OCI-LY1 (cell line): ENCODE data around the gene C1QTNF6.

Experiments
- H2AFZ ChIP-seq: fragments of 200-600 bp; sonication (generic), shearing (Covaris generic); 2 replicates; pipeline ENCODE4 v1.6.0; 2014; ENCODE audit warnings: antibody characterized with exemption, mild to moderate bottlenecking, low read length
- H3F3A ChIP-seq: fragments of 200-600 bp; sonication (generic), shearing (Covaris generic); 2 replicates; pipeline ENCODE4 v1.6.0; 2014; ENCODE audit warnings: mild to moderate bottlenecking, antibody characterized with exemption, low read length, moderate library complexity; ENCODE audit not compliant: insufficient read depth
- H3K27ac ChIP-seq: fragments of 200-600 bp; sonication (generic); 2 replicates; pipeline ENCODE4 v1.5.1; 2014; ENCODE audit warnings: low read length, mixed run types, mild to moderate bottlenecking, low read depth; ENCODE audit not compliant: poor library complexity, severe bottlenecking
- H3K27me3 ChIP-seq: fragments of 200-600 bp; sonication (generic); 2 replicates; pipeline ENCODE4 v1.6.0; 2014; ENCODE audit warnings: antibody characterized with exemption, mild to moderate bottlenecking, low read length, moderate library complexity; ENCODE audit not compliant: insufficient read depth
- H3K36me3 ChIP-seq: fragments of 200-600 bp; sonication (generic); 2 replicates; pipeline ENCODE4 v1.6.1; 2014; ENCODE audit warnings: mild to moderate bottlenecking, antibody characterized with exemption, low read length, moderate library complexity, mixed read lengths; ENCODE audit not compliant: insufficient read depth
- H3K4me1 ChIP-seq: fragments of 200-600 bp; sonication (generic); 2 replicates; pipeline ENCODE4 v1.5.1; 2014; ENCODE audit warnings: mild to moderate bottlenecking, low read length, moderate library complexity; ENCODE audit not compliant: insufficient read depth, severe bottlenecking
- H3K4me2 ChIP-seq: fragments of 200-600 bp; sonication (generic), shearing (Covaris generic); 2 replicates; pipeline ENCODE4 v1.6.1; 2014; ENCODE audit warnings: low read length
- H3K4me3 ChIP-seq: fragments of 200-600 bp; sonication (generic); 2 replicates; pipeline ENCODE4 v1.5.1; 2014; ENCODE audit warnings: low read length, low read depth, mild to moderate bottlenecking, mixed read lengths; ENCODE audit not compliant: poor library complexity, severe bottlenecking
- H3K79me2 ChIP-seq: fragments of 200-600 bp; shearing (Covaris generic); 2 replicates; pipeline ENCODE4 v1.6.1; 2016; ENCODE audit warnings: mixed run types, low read length, mixed read lengths; ENCODE audit not compliant: insufficient read depth
- H3K9ac ChIP-seq: fragments of 200-600 bp; sonication (generic), shearing (Covaris generic); 2 replicates; pipeline ENCODE4 v1.6.1; 2014; ENCODE audit warnings: mild to moderate bottlenecking, low read length, mixed read lengths
- H3K9me2 ChIP-seq: fragments of 200-600 bp; sonication (generic), shearing (Covaris generic); 2 replicates; pipeline ENCODE4 v1.6.1; 2014; ENCODE audit warnings: low read depth, mild to moderate bottlenecking, low read length, mixed read lengths
- H3K9me3 ChIP-seq: fragments of 200-600 bp; shearing (Covaris generic); 2 replicates; pipeline ENCODE4 v1.6.1; 2014; ENCODE audit warnings: low read length, mixed read lengths
- H4K20me1 ChIP-seq: fragments of 200-600 bp; sonication (generic), shearing (Covaris generic); 2 replicates; pipeline ENCODE4 v1.6.0; 2016; ENCODE audit warnings: mild to moderate bottlenecking, low read length; ENCODE audit not compliant: insufficient read depth
- EZH2 ChIP-seq: fragments of 200-600 bp; sonication (generic), shearing (Covaris generic); IDR thresholded peaks from 2 replicates; pipeline ENCODE4 v1.8.0; 2017; ENCODE audit warnings: borderline replicate concordance, mixed run types, mild to moderate bottlenecking, antibody characterized with exemption, low read length, moderate library complexity, mixed read lengths
- TF ChIP-seq, protein P1 (sequence below): fragments of 200-600 bp; sonication (generic), shearing (Covaris generic); IDR thresholded peaks from 2 replicates; pipeline ENCODE4 v1.5.1; 2017; ENCODE audit warnings: mild to moderate bottlenecking, antibody characterized with exemption, low read length, moderate library complexity, mixed read lengths

Gene C1QTNF6

DNA sequence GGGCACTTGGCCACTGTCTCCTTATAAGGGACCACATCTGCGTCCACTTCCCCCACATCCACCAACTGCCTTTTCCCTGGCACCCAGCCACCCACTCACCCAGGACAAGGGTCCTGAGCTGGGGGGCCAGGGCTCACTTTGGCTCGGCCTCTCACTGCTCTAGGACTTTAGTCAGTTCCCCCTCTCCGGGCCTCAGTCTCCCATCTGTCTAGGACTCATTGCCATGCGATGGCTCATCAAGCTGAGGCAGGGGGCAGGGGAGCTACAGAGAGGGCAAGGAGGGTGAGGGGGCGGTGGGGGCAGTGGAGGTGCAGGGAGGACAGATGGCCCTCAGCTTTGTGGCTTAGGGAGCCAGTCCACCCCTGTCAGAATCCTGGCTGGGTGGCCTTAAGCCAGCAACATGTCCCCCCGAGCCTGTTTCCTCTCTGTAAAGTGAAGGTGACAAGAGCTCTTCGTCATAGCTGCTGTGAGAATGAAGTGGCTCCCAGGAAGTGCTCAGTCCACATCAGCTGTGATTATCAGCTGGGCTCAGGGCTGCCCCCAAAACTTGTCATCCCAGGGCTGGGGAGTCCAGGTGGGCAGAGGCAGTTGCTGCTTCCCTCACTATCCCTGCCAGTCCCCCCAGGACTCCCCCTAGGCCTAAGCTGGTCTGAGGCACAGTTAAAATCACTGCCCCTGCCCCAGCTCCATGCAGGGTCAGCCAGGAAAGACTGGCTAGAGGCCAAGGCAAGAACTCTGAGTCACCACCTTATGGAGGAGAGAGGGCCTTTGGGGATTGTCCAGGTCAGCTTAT, 41.2 kb upstream of the C1QTNF6 start:
- Histone ChIP-seq H3K4me1 (peaks cover 48% of the 10 kb centered on the region), H2AFZ (no peak overlapping the region), H3K36me3 (peaks cover 82% of the 10 kb centered on the region), H3F3A (0 out of 2 replicates have a peak, but pooled peaks cover 2% of the 10 kb centered on the region), H3K27ac (peak overlapping the region; percentile 88), H3K27me3 (no peaks in the 10 kb centered on the region), H3K4me3 (peak overlapping the region; percentile 35), H3K9me3 (no peaks in the 10 kb centered on the region), H4K20me1 (no peaks in the 10 kb centered on the region), H3K9ac (peak overlapping the region; percentile 83), H3K4me2 (peak overlapping the region; percentile 61), H3K9me2 (no peaks in the 10 kb centered on the region), H3K79me2 (no peaks in the 10 kb centered on the region)
- TF ChIP-seq, protein P1, sequence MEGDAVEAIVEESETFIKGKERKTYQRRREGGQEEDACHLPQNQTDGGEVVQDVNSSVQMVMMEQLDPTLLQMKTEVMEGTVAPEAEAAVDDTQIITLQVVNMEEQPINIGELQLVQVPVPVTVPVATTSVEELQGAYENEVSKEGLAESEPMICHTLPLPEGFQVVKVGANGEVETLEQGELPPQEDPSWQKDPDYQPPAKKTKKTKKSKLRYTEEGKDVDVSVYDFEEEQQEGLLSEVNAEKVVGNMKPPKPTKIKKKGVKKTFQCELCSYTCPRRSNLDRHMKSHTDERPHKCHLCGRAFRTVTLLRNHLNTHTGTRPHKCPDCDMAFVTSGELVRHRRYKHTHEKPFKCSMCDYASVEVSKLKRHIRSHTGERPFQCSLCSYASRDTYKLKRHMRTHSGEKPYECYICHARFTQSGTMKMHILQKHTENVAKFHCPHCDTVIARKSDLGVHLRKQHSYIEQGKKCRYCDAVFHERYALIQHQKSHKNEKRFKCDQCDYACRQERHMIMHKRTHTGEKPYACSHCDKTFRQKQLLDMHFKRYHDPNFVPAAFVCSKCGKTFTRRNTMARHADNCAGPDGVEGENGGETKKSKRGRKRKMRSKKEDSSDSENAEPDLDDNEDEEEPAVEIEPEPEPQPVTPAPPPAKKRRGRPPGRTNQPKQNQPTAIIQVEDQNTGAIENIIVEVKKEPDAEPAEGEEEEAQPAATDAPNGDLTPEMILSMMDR = no peak
- no peak for TF ChIP-seq EZH2

DNA sequence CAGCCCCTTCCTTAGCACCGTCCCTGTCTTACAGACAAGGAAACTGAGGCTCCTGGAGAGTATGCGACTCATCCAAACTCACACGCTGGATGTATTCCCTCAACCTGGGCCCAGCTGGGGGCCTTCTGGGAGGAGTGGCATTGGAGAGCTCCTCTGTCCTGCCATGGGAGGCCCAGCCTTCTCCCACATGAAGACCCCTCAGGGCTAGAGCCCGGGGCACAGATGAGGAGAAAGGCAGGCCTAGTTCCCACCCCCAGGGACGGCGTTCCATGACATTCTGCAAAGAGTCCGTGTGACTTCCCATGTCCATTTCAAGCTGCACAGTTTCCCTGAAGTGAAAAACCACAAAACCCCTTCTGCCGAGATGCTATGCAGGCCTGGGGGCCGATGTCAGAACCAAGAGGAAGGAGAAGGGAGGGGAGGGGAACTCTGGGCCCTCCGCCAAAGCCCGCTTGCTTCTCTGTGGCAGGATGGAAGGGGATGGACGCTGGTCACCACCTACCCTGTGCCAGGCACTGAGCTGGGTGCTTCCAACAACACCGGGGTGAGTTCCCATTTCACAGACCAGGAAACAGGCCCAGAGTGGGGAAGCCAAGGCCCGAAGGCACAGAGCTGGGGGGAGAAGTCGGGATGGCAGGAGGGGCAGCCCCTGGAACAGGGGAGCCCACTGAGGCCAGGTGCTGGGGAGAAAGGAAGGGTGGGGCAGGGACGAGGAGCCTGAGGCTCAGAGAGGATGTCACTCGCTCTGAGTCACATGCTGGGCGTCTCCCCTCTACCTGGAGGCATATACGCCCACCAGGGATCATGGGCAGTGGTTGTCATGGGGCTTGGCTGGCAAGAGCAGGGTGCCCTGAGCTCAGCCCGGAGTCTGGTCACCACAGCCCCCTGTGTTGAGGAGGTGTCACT, 40.3 kb upstream of the C1QTNF6 start:
- no peaks in the 10 kb centered on the region for H3K9me3 ChIP-seq
- no peaks in the 10 kb centered on the region for H3K9me2 ChIP-seq
- H3K4me1 ChIP-seq = peaks cover 45% of the 10 kb centered on the region
- H3K27ac ChIP-seq = peak overlapping the region; percentile 88
- H3K79me2 ChIP-seq = no peaks in the 10 kb centered on the region
- H2AFZ ChIP-seq = no peak overlapping the region
- H3K4me2 ChIP-seq = peak overlapping the region; percentile 61; the same call in 1 of the 2 replicates
- H3K9ac ChIP-seq = peak overlapping the region; percentile 83; the same call in 1 of the 2 replicates
- H4K20me1 ChIP-seq = no peaks in the 10 kb centered on the region
- H3K4me3 ChIP-seq = no peak overlapping the region
- 0 out of 2 replicates have a peak, but pooled peaks cover 4% of the 10 kb centered on the region for H3F3A ChIP-seq
- TF ChIP-seq, protein P1 = no peak
- TF ChIP-seq EZH2 = no peak
- H3K36me3 ChIP-seq = peaks cover 82% of the 10 kb centered on the region
- no peaks in the 10 kb centered on the region for H3K27me3 ChIP-seq

DNA sequence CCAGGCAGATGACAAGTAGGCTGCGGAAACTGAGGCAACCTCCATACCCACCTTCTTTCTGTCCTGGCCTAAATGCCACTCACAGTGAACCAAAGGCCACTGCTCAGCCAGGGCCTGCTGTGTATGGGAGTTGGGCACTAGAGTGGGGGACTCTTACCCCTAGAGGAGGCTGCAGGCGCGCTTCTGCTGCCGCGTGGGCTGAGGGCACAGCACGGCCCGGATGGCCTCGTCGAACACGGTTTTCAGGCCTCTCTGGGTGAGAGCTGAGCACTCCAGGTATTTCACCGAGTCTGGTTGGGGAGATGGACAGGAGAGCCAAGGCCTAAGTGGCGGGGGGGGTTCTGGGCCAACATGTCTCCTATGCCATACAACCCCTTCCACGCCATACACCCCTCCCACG, 38.5 kb upstream of the C1QTNF6 start:
- H3K36me3 ChIP-seq = peaks cover 75% of the 10 kb centered on the region
- H3K9me3 ChIP-seq = peaks cover under 1% of the 10 kb centered on the region; the same call in 1 of the 2 replicates
- H3K79me2 ChIP-seq = no peaks in the 10 kb centered on the region
- H3K9ac ChIP-seq = no peak overlapping the region
- H3K4me2 ChIP-seq = no peak overlapping the region
- no peaks in the 10 kb centered on the region for H3K9me2 ChIP-seq
- no peaks in the 10 kb centered on the region for H4K20me1 ChIP-seq
- no peak overlapping the region for H3K27ac ChIP-seq
- no peak overlapping the region for H2AFZ ChIP-seq
- H3F3A ChIP-seq = 0 out of 2 replicates have a peak, but pooled peaks cover 4% of the 10 kb centered on the region
- TF ChIP-seq, protein P1 = no peak
- TF ChIP-seq EZH2 = no peak
- H3K27me3 ChIP-seq = no peaks in the 10 kb centered on the region
- peaks cover 35% of the 10 kb centered on the region for H3K4me1 ChIP-seq
- H3K4me3 ChIP-seq = no peak overlapping the region
